Neural crest cell (in vitro differentiated cells): Measurements from ENCODE around the gene RBM18. TPM values are rescaled to one million over a fixed set of nuclear protein-coding genes. Genes with fewer than 3 reads are reported as not detected.

Source experiments
- DNase-seq: peaks from one replicate; pipeline ENCODE4 v3.0.0; 2021; ENCODE audit warnings: low read depth, mixed read lengths, low spot score
- H3K27ac Mint-ChIP-seq: one replicate; pipeline ENCODE4 v1.8.0; 2021; ENCODE audit warnings: mild to moderate bottlenecking, mixed read lengths; ENCODE audit not compliant: unreplicated experiment
- H3K27me3 Mint-ChIP-seq: 2 replicates; pipeline ENCODE4 v1.8.0; 2021; ENCODE audit warnings: low read depth, mild to moderate bottlenecking, mixed read lengths
- H3K36me3 Mint-ChIP-seq: 2 replicates; pipeline ENCODE4 v1.8.0; 2021; ENCODE audit warnings: low read depth, mild to moderate bottlenecking, mixed read lengths
- H3K4me1 Mint-ChIP-seq: 2 replicates; pipeline ENCODE4 v1.8.0; 2021; ENCODE audit warnings: mixed read lengths
- H3K4me3 Mint-ChIP-seq: one replicate; pipeline ENCODE4 v1.8.0; 2021; ENCODE audit warnings: mild to moderate bottlenecking, mixed read lengths
- H3K9me3 Mint-ChIP-seq: 2 replicates; pipeline ENCODE4 v1.8.0; 2021; ENCODE audit warnings: mixed read lengths
- total RNA-seq: library from RNA; stranded (reverse); gene quantifications from 2 replicates; pipeline ENCODE4 v1.2.1, GENCODE V29; 2021
- TF ChIP-seq, protein P1 (sequence below): fragments of 200-600 bp; sonication (generic); conservative IDR thresholded peaks from 2 replicates; pipeline ENCODE4 v1.5.0; 2021; ENCODE audit warnings: antibody characterized with exemption, mild to moderate bottlenecking

RBM18 gene
- total RNA-seq, 1 donor from 2014 or later = 17.9 TPM

DNA sequence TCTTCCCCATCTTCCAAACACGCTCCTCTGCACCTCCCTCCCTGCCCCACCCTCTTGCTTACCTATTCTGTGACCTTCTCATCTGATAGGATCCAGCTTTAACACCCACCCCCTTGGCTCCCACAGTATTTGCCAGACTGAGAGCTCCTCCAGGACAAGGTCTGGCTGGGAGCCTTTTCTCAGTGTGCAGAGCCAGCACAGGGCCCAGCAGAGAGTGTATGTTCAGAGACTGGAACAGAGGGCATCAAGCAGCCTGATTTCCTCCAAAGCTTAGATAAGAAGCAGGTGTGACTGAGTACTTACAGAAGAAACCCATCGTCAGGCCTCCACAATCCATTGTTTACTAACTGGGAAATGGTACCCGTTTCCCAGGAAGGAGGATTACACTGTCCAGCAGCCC, 62.5 kb downstream of the RBM18 start:
- Mint-ChIP-seq H3K27me3 (peaks cover 41% of the 10 kb centered on the region), H3K9me3 (no peaks in the 10 kb centered on the region), H3K4me3 (no peak overlapping the region), H3K27ac (no peak overlapping the region), H3K36me3 (no peaks in the 10 kb centered on the region), H3K4me1 (peaks cover 11% of the 10 kb centered on the region)
- DNase-seq = no peak
- TF ChIP-seq, protein P1, sequence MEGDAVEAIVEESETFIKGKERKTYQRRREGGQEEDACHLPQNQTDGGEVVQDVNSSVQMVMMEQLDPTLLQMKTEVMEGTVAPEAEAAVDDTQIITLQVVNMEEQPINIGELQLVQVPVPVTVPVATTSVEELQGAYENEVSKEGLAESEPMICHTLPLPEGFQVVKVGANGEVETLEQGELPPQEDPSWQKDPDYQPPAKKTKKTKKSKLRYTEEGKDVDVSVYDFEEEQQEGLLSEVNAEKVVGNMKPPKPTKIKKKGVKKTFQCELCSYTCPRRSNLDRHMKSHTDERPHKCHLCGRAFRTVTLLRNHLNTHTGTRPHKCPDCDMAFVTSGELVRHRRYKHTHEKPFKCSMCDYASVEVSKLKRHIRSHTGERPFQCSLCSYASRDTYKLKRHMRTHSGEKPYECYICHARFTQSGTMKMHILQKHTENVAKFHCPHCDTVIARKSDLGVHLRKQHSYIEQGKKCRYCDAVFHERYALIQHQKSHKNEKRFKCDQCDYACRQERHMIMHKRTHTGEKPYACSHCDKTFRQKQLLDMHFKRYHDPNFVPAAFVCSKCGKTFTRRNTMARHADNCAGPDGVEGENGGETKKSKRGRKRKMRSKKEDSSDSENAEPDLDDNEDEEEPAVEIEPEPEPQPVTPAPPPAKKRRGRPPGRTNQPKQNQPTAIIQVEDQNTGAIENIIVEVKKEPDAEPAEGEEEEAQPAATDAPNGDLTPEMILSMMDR = no peak

DNA sequence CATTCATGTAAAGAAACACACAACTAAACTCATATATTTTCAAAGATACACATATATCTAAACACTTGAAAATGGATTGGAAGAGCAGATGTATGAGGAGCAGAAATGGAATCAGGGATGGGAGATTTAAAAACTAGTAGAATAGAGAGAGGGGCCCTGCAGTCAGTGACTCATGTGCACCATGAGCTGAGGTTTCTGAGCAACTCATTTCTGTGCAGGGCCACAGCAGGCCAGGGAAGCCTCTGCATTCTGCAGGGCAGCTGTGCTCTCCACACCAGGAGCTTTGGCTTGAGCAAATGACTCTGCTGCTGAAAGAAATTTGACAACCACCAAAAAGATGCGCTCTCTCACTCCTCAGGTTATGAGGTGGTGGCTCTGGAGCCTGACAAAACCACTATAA, 63.0 kb downstream of the RBM18 start:
- Mint-ChIP-seq H3K4me1 (peaks cover 7% of the 10 kb centered on the region), H3K9me3 (no peaks in the 10 kb centered on the region), H3K36me3 (no peaks in the 10 kb centered on the region), H3K27ac (no peak overlapping the region), H3K4me3 (no peak overlapping the region), H3K27me3 (peaks cover 41% of the 10 kb centered on the region)
- TF ChIP-seq, protein P1 = no peak
- DNase-seq = no peak

DNA sequence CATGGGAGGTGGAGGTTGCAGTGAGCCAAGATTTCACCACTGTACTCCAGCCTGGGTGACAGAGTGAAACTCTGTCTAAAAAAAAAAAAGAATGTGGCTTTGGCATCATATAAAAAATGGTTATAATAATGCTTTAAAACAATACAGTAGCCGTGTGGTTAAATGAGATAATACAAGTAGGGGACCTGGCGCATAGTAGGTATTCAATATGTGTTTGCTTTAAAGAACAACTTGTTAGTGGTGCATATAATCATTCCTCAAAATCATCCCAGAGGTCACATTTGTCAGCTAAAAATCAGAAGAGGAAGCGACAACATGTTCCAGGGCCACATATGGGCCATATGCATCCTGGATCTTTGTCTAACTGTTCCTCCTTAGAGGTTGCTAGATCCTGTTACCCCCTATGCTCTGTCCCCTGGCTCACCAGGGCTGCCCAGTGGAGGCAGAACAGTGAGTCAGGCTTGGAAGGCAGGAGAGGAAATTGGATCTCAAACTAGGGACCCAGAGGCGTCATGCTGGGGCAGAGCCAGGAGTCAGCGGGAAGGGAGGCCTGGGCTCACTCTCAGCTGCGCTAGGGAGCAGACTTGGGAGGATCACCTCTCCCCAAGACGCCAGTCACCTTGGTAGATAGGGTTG, 63.6 kb downstream of the RBM18 start:
- Mint-ChIP-seq H3K27ac (no peak overlapping the region), H3K27me3 (peaks cover 40% of the 10 kb centered on the region), H3K4me1 (peaks cover 7% of the 10 kb centered on the region), H3K4me3 (no peak overlapping the region), H3K36me3 (no peaks in the 10 kb centered on the region), H3K9me3 (no peaks in the 10 kb centered on the region)
- no peak for DNase-seq
- TF ChIP-seq, protein P1 = no peak

DNA sequence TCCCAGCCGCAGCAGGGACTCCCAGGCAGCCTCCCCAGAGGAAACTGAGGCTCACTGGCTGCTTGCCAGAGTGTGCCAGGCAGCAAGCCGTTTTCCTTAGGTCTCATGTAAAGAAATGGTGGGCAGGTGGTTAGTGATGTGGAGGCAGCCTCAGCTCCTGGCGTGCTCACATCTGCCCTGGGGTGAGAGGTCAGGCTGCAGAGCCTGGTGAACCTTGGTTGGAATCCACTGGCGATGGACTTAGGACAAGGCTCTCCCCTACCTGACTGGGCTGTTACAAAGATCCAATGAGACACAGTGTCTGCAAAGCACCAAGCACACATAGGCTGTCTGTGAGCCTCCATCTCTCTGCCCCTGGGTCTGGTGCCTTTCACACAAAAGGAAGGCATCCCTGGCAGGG, 66.8 kb downstream of the RBM18 start:
- no peaks in the 10 kb centered on the region for H3K4me1 Mint-ChIP-seq
- DNase-seq = no peak
- no peaks in the 10 kb centered on the region for H3K9me3 Mint-ChIP-seq
- H3K4me3 Mint-ChIP-seq = no peak overlapping the region
- H3K27ac Mint-ChIP-seq = no peak overlapping the region
- TF ChIP-seq, protein P1 = no peak
- H3K36me3 Mint-ChIP-seq = no peaks in the 10 kb centered on the region
- peaks cover 39% of the 10 kb centered on the region for H3K27me3 Mint-ChIP-seq

DNA sequence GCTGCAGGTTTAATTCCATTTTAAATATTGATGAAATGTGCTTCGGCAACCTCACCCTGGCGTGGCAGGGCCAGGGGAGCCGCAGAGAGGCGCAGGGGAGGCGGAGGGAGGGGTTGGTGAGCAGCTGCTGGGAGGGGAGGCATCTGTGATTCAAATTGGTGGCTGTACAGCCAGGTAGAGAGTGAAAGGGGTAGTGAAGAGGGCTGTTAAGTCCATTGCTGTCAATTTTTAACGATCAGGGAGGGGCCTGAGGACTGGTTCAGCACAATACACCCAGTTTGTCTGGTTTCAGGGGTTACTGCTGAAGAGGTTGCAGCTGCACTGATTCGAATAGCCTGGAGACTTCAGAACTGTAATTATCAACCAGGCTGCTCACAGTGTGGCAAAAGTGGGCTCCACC, 67.2 kb downstream of the RBM18 start:
- no peak for DNase-seq
- no peaks in the 10 kb centered on the region for H3K4me1 Mint-ChIP-seq

More for the DNA sequence above, 67.2 kb downstream of the RBM18 start:
- Mint-ChIP-seq H3K9me3 (no peaks in the 10 kb centered on the region), H3K4me3 (no peak overlapping the region), H3K27ac (no peak overlapping the region), H3K36me3 (no peaks in the 10 kb centered on the region), H3K27me3 (peaks cover 39% of the 10 kb centered on the region)
- TF ChIP-seq, protein P1 = no peak
